ENCODE measurements around the gene WDR59. TPM values are rescaled to one million over a fixed set of nuclear protein-coding genes. Genes with fewer than 3 reads are reported as not detected.

The WDR59 gene
- total RNA-seq, 1 experiment from 2014 or later, result 95.4 TPM

GRCh38 chr16:74973304-74973703, 11.6 kb downstream of the WDR59 start:
- no peak for DNase-seq
- no peaks in the 10 kb centered on the region for H3K9me3 Mint-ChIP-seq (ENCODE audit: low read depth, unreplicated experiment)
- CTCF ChIA-PET, result interaction anchor here (0.7 kb wide), 1 partner anchor 124 kb away, joined by 3 read pairs; no protein-coding TSS in a partner anchor
- H3K4me3 Mint-ChIP-seq (ENCODE audit: low read depth, unreplicated experiment), result no peak overlapping the region
- no peaks in the 10 kb centered on the region for H3K27me3 Mint-ChIP-seq (ENCODE audit: unreplicated experiment)
- TF ChIP-seq, protein P1, sequence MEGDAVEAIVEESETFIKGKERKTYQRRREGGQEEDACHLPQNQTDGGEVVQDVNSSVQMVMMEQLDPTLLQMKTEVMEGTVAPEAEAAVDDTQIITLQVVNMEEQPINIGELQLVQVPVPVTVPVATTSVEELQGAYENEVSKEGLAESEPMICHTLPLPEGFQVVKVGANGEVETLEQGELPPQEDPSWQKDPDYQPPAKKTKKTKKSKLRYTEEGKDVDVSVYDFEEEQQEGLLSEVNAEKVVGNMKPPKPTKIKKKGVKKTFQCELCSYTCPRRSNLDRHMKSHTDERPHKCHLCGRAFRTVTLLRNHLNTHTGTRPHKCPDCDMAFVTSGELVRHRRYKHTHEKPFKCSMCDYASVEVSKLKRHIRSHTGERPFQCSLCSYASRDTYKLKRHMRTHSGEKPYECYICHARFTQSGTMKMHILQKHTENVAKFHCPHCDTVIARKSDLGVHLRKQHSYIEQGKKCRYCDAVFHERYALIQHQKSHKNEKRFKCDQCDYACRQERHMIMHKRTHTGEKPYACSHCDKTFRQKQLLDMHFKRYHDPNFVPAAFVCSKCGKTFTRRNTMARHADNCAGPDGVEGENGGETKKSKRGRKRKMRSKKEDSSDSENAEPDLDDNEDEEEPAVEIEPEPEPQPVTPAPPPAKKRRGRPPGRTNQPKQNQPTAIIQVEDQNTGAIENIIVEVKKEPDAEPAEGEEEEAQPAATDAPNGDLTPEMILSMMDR (IDR thresholded peaks at IDR 0.05; ENCODE audit: unreplicated experiment), result no peak
- H3K36me3 Mint-ChIP-seq (ENCODE audit: insufficient read depth, unreplicated experiment), result peaks cover 28% of the 10 kb centered on the region
- H3K27ac Mint-ChIP-seq (ENCODE audit: unreplicated experiment), result no peak overlapping the region
- no TSS peak for BruUV-seq (replicated peaks)
- no peaks in the 10 kb centered on the region for H3K4me1 Mint-ChIP-seq (ENCODE audit: low read depth, unreplicated experiment)
- intact Hi-C loops (cut with micrococcal nuclease; ENCODE audit: unreplicated experiment), result no loop called here

- CTCF ChIA-PET, result no interaction called here
- no peaks in the 10 kb centered on the region for H3K9me3 Mint-ChIP-seq (ENCODE audit: low read depth, unreplicated experiment)
- peaks cover 21% of the 10 kb centered on the region for H3K36me3 Mint-ChIP-seq (ENCODE audit: insufficient read depth, unreplicated experiment)
- no TSS peak for BruUV-seq (replicated peaks)
- H3K4me3 Mint-ChIP-seq (ENCODE audit: low read depth, unreplicated experiment), result no peak overlapping the region
- no peak for DNase-seq
- no peak overlapping the region for H3K27ac Mint-ChIP-seq (ENCODE audit: unreplicated experiment)
- intact Hi-C loops (cut with micrococcal nuclease; ENCODE audit: unreplicated experiment), result no loop called here
- TF ChIP-seq, protein P1 (IDR thresholded peaks at IDR 0.05; ENCODE audit: unreplicated experiment), result no peak
- H3K27me3 Mint-ChIP-seq (ENCODE audit: unreplicated experiment), result no peaks in the 10 kb centered on the region
- no peaks in the 10 kb centered on the region for H3K4me1 Mint-ChIP-seq (ENCODE audit: low read depth, unreplicated experiment)
Observed at GRCh38 chr16:74954763-74955162, 30.2 kb downstream of the WDR59 start.

- CTCF ChIA-PET, result interaction anchor here (0.7 to 0.8 kb wide), 3 partner anchors 8 to 29 kb away, joined by 3 to 4 read pairs (median 3); no protein-coding TSS in a partner anchor
- Mint-ChIP-seq H3K36me3 (ENCODE audit: insufficient read depth, unreplicated experiment) (peaks cover 22% of the 10 kb centered on the region), H3K4me1 (ENCODE audit: low read depth, unreplicated experiment) (no peaks in the 10 kb centered on the region), H3K27ac (ENCODE audit: unreplicated experiment) (no peak overlapping the region), H3K4me3 (ENCODE audit: low read depth, unreplicated experiment) (no peak overlapping the region), H3K9me3 (ENCODE audit: low read depth, unreplicated experiment) (no peaks in the 10 kb centered on the region), H3K27me3 (ENCODE audit: unreplicated experiment) (no peaks in the 10 kb centered on the region)
- intact Hi-C loops (cut with micrococcal nuclease; ENCODE audit: unreplicated experiment), result no loop called here
- no peak for DNase-seq
- no TSS peak for BruUV-seq (replicated peaks)
- TF ChIP-seq, protein P1 (IDR thresholded peaks at IDR 0.05; ENCODE audit: unreplicated experiment), result no peak
Observed at GRCh38 chr16:74951681-74952080, 33.2 kb downstream of the WDR59 start.

DNA sequence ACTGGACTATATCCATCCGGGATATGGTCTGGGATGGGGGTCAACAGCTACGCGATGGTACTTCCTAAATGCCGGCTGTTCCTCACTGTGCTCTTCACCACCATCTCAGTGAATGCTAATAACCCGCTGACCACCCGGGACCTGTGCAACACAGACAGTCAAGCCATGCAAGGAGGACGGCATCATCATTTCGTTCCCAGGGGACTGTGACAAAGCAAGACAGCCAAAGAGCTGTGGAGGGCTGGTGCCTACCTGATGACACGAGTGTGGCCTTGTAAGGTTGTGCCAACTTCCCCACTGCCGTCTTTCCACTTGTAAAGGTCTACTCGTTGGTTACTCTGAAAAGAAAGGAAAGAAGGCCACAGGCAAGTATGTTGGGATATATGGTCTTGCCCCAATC, 33.7 kb downstream of the WDR59 start:
- intact Hi-C loops (cut with micrococcal nuclease; ENCODE audit: unreplicated experiment), result no loop called here
- Mint-ChIP-seq H3K9me3 (ENCODE audit: low read depth, unreplicated experiment) (no peaks in the 10 kb centered on the region), H3K36me3 (ENCODE audit: insufficient read depth, unreplicated experiment) (peaks cover 22% of the 10 kb centered on the region), H3K27me3 (ENCODE audit: unreplicated experiment) (no peaks in the 10 kb centered on the region), H3K4me1 (ENCODE audit: low read depth, unreplicated experiment) (no peaks in the 10 kb centered on the region), H3K4me3 (ENCODE audit: low read depth, unreplicated experiment) (no peak overlapping the region), H3K27ac (ENCODE audit: unreplicated experiment) (no peak overlapping the region)
- no peak for DNase-seq
- no TSS peak for BruUV-seq (replicated peaks)
- TF ChIP-seq, protein P1 (IDR thresholded peaks at IDR 0.05; ENCODE audit: unreplicated experiment), result no peak
- CTCF ChIA-PET, result interaction anchor here (0.7 to 0.8 kb wide), 3 partner anchors 7 to 29 kb away, joined by 3 to 4 read pairs (median 3); no protein-coding TSS in a partner anchor

Measured in Calu3 (cell line).